SU-DHL-6 (cell line): ENCODE data around the gene ZXDC.

Experiments used
- EZH2phosphoT487 ChIP-seq: fragments of 200-600 bp; sonication (generic), shearing (Covaris generic); conservative IDR thresholded peaks from 2 replicates; pipeline ENCODE4 v1.6.1; 2018; ENCODE audit warnings: mild to moderate bottlenecking, antibody characterized with exemption, low read length, moderate library complexity, mixed read lengths
- TF ChIP-seq, protein P1 (sequence below): fragments of 200-600 bp; sonication (generic); IDR thresholded peaks from one replicate; pipeline ENCODE4 v1.5.1; 2017; ENCODE audit warnings: antibody characterized with exemption, mild to moderate bottlenecking, low read length, moderate library complexity; ENCODE audit not compliant: insufficient read depth, poor library complexity, severe bottlenecking

- TF ChIP-seq, protein P1, sequence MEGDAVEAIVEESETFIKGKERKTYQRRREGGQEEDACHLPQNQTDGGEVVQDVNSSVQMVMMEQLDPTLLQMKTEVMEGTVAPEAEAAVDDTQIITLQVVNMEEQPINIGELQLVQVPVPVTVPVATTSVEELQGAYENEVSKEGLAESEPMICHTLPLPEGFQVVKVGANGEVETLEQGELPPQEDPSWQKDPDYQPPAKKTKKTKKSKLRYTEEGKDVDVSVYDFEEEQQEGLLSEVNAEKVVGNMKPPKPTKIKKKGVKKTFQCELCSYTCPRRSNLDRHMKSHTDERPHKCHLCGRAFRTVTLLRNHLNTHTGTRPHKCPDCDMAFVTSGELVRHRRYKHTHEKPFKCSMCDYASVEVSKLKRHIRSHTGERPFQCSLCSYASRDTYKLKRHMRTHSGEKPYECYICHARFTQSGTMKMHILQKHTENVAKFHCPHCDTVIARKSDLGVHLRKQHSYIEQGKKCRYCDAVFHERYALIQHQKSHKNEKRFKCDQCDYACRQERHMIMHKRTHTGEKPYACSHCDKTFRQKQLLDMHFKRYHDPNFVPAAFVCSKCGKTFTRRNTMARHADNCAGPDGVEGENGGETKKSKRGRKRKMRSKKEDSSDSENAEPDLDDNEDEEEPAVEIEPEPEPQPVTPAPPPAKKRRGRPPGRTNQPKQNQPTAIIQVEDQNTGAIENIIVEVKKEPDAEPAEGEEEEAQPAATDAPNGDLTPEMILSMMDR = no peak
- TF ChIP-seq EZH2phosphoT487 = no peak
Measured at GRCh38 chr3:126515066-126515706, 39.5 kb upstream of the ZXDC start.
